Natural killer cell (primary cell): ENCODE measurements around the gene CERK. TPM values are rescaled to one million over a fixed set of nuclear protein-coding genes. Genes with fewer than 3 reads are reported as not detected.
"Not testable (repeated sequence)": the region's sequence is repeated elsewhere in the genome, so short reads cannot be mapped to it uniquely, and the experiment has no call there.

Source experiments
- ATAC-seq, 3 donors: fragments of 150-1000 bp in 2 of 3; fragments of 200-7000 bp in 1 of 3; cut with Tn5 transposase; 1 replicate in 1 of 3; 2 replicates in 2 of 3; pipeline ENCODE4 v1.10.0; 2021; ENCODE audit warnings: mild to moderate bottlenecking in 2 of 3, moderate library complexity in 2 of 3
- DNase-seq, 2 donors: peaks; one replicate each; pipeline versions ENCODE4 v3.0.0 to v3.0.0-alpha.2; 2013 to 2021; ENCODE audit warnings: mixed read lengths in 1 of 2
- H3K27ac ChIP-seq: one replicate; pipeline ENCODE4 v1.5.1; 2013; ENCODE audit warnings: mild to moderate bottlenecking, low read length
- H3K27me3 ChIP-seq: one replicate; pipeline ENCODE4 v1.6.1; 2013; ENCODE audit warnings: low read length; ENCODE audit not compliant: control insufficient read depth, insufficient read depth
- H3K36me3 ChIP-seq: one replicate; pipeline ENCODE4 v1.6.1; 2013; ENCODE audit warnings: low read length; ENCODE audit not compliant: control insufficient read depth, insufficient read depth
- H3K4me1 ChIP-seq: one replicate; pipeline ENCODE4 v1.6.1; 2013; ENCODE audit warnings: low read length; ENCODE audit not compliant: control insufficient read depth, insufficient read depth
- H3K4me3 ChIP-seq: one replicate; pipeline ENCODE4 v1.5.1; 2013; ENCODE audit warnings: low read length
- H3K9me3 ChIP-seq: one replicate; pipeline ENCODE4 v1.6.1; 2013; ENCODE audit warnings: low read length; ENCODE audit not compliant: control insufficient read depth, insufficient read depth
- H3K27ac Mint-ChIP-seq, 2 donors: one replicate each; pipeline ENCODE4 v1.8.0; 2022; ENCODE audit warnings: mild to moderate bottlenecking in 2 of 2, mixed read lengths in 2 of 2, moderate library complexity in 1 of 2
- H3K27me3 Mint-ChIP-seq, 2 donors: one replicate each; pipeline ENCODE4 v1.8.0; 2022; ENCODE audit warnings: low read depth in 2 of 2, mixed read lengths in 2 of 2
- H3K36me3 Mint-ChIP-seq: one replicate; pipeline ENCODE4 v1.8.0; 2022; ENCODE audit warnings: mixed read lengths
- H3K4me1 Mint-ChIP-seq, 2 donors: one replicate each; pipeline ENCODE4 v1.8.0; 2022; ENCODE audit warnings: mixed read lengths in 2 of 2
- H3K4me3 Mint-ChIP-seq: one replicate; pipeline ENCODE4 v1.8.0; 2022; ENCODE audit warnings: mild to moderate bottlenecking, moderate library complexity, mixed read lengths
- H3K9me3 Mint-ChIP-seq, 2 donors: one replicate each; pipeline ENCODE4 v1.8.0; 2022; ENCODE audit warnings: mixed read lengths in 2 of 2
- CTCF ChIP-seq: fragments of 200-600 bp; IDR thresholded peaks from one replicate; pipeline ENCODE4 v1.8.0; 2022; ENCODE audit warnings: antibody characterized with exemption
- WGBS: methylation state at CpG from one replicate; pipeline ENCODE4 v1.1.7; 2013; ENCODE audit warnings: missing lambda C conversion rate; ENCODE audit not compliant: insufficient coverage; 5-methylcytosine and 5-hydroxymethylcytosine counted together
- intact Hi-C: fragments of 100-400 bp; cut with micrococcal nuclease; formaldehyde crosslinking; loops from one replicate; pipeline ENCODE4 v1.14.2; 2022
- total RNA-seq, 4 donors: library from RNA; stranded (reverse); fragments of 120-200 nt in 1 of 4; gene quantifications; one replicate each; pipeline versions ENCODE4 v1.2.3 to v1.2.4, GENCODE V29; 2013 to 2022

The CERK gene
- total RNA-seq, 3 donors from 2014 or later (not counting 1 experiment from before 2014, with no cell fraction given) = 50.0 to 71.2 (median 55.6) TPM

GRCh38 chr22:46651316-46651715 lies 86.7 kb downstream of the CERK start:
- intact Hi-C loops = no loop called here
- H3K27me3 Mint-ChIP-seq = no peaks in the 10 kb centered on the region
- peaks cover 0 to 8% of the 10 kb centered on the region in 2 donors for H3K9me3 Mint-ChIP-seq
- Histone ChIP-seq H3K4me3 (no peak overlapping the region), H3K9me3 (no peaks in the 10 kb centered on the region), H3K36me3 (no peaks in the 10 kb centered on the region), H3K27me3 (no peaks in the 10 kb centered on the region), H3K4me1 (peaks cover 53% of the 10 kb centered on the region), H3K27ac (no peak overlapping the region)
- ATAC-seq (no peak), DNase-seq (no peak)
- H3K4me3 Mint-ChIP-seq = no peak overlapping the region
- no peaks in the 10 kb centered on the region for H3K36me3 Mint-ChIP-seq
- H3K4me1 Mint-ChIP-seq = peaks cover 12 to 50% of the 10 kb centered on the region in 2 donors
- WGBS = 85% methylated on average over 16 of the region's 16 CpGs
- TF ChIP-seq CTCF = no peak
- peak overlapping the region in 1 of 2 donors; percentile 9 for H3K27ac Mint-ChIP-seq

GRCh38 chr22:46650078-46650810 lies 87.8 kb downstream of the CERK start:
- Mint-ChIP-seq H3K4me3 (no peak overlapping the region), H3K27me3 (no peaks in the 10 kb centered on the region), H3K27ac (peak overlapping the region in 1 of 2 donors; percentile 38), H3K4me1 (peaks cover 12 to 49% of the 10 kb centered on the region in 2 donors), H3K9me3 (peaks cover 0 to 8% of the 10 kb centered on the region in 2 donors), H3K36me3 (no peaks in the 10 kb centered on the region)
- ATAC-seq = no peak
- Histone ChIP-seq H3K27ac (no peak overlapping the region), H3K4me1 (peaks cover 45% of the 10 kb centered on the region), H3K9me3 (no peaks in the 10 kb centered on the region), H3K4me3 (no peak overlapping the region), H3K27me3 (no peaks in the 10 kb centered on the region), H3K36me3 (no peaks in the 10 kb centered on the region)
- DNase-seq = no peak
- TF ChIP-seq CTCF = no peak
- intact Hi-C loops = no loop called here
- WGBS = 64% methylated on average over 25 of the region's 25 CpGs

GRCh38 chr22:46649141-46650077 lies 88.6 kb downstream of the CERK start:
- Mint-ChIP-seq H3K9me3 (peaks cover 0 to 8% of the 10 kb centered on the region in 2 donors), H3K4me1 (peaks cover 12 to 43% of the 10 kb centered on the region in 2 donors), H3K27me3 (no peaks in the 10 kb centered on the region), H3K4me3 (no peak overlapping the region), H3K36me3 (no peaks in the 10 kb centered on the region), H3K27ac (peak overlapping the region in 1 of 2 donors; percentile 38)
- Histone ChIP-seq H3K36me3 (no peaks in the 10 kb centered on the region), H3K4me1 (peaks cover 37% of the 10 kb centered on the region), H3K9me3 (no peaks in the 10 kb centered on the region), H3K27ac (no peak overlapping the region), H3K4me3 (no peak overlapping the region), H3K27me3 (no peaks in the 10 kb centered on the region)
- no peak for TF ChIP-seq CTCF
- intact Hi-C loops = no loop called here
- ATAC-seq (no peak), DNase-seq (no peak)
- WGBS = 71% methylated on average over 25 of the region's 25 CpGs

GRCh38 chr22:46648225-46648820 lies 89.7 kb downstream of the CERK start:
- H3K4me3 ChIP-seq, H3K36me3 ChIP-seq, H3K27me3 ChIP-seq, H3K27ac ChIP-seq, ATAC-seq, DNase-seq, H3K9me3 Mint-ChIP-seq, H3K36me3 Mint-ChIP-seq, H3K27ac Mint-ChIP-seq, H3K4me3 Mint-ChIP-seq, H3K27me3 Mint-ChIP-seq, H3K9me3 ChIP-seq, intact Hi-C loops: not testable (repeated sequence)
- WGBS = 96% methylated on average over 2 of the region's 2 CpGs
- H3K4me1 Mint-ChIP-seq = peaks cover 12 to 46% of the 10 kb centered on the region in 2 donors
- peaks cover 26% of the 10 kb centered on the region for H3K4me1 ChIP-seq
